Chondrocyte (in vitro differentiated cells): ENCODE measurements around the gene RAC2. TPM values are rescaled to one million over a fixed set of nuclear protein-coding genes. Genes with fewer than 3 reads are reported as not detected.

ENCODE experiments used
- DNase-seq: peaks from one replicate; pipeline ENCODE4 v3.0.0; 2021; ENCODE audit warnings: mixed read lengths, low spot score
- H3K27ac Mint-ChIP-seq: one replicate; pipeline ENCODE4 v1.8.0; 2021; ENCODE audit warnings: mild to moderate bottlenecking, moderate library complexity, mixed read lengths; ENCODE audit not compliant: unreplicated experiment
- H3K27me3 Mint-ChIP-seq: 2 replicates; pipeline ENCODE4 v1.8.0; 2021; ENCODE audit warnings: low read depth, mixed read lengths
- H3K36me3 Mint-ChIP-seq: 2 replicates; pipeline ENCODE4 v1.8.0; 2021; ENCODE audit warnings: low read depth, mixed read lengths
- H3K4me1 Mint-ChIP-seq: 2 replicates; pipeline ENCODE4 v1.8.0; 2021; ENCODE audit warnings: low read depth, mild to moderate bottlenecking, mixed read lengths
- H3K4me3 Mint-ChIP-seq: one replicate; pipeline ENCODE4 v1.8.0; 2021; ENCODE audit warnings: mild to moderate bottlenecking, moderate library complexity, mixed read lengths; ENCODE audit not compliant: unreplicated experiment
- H3K9me3 Mint-ChIP-seq: 2 replicates; pipeline ENCODE4 v1.8.0; 2021; ENCODE audit warnings: low read depth, mixed read lengths
- total RNA-seq: library from RNA; stranded (reverse); gene quantifications from 3 replicates; pipeline ENCODE4 v1.2.1, GENCODE V29; 2021
- TF ChIP-seq, protein P1 (sequence below): fragments of 200-600 bp; sonication (generic); IDR thresholded peaks from 2 replicates; pipeline ENCODE4 v1.5.0; 2021; ENCODE audit warnings: antibody characterized with exemption, mild to moderate bottlenecking, moderate library complexity

Gene RAC2
- total RNA-seq, 1 donor from 2014 or later: 0.20 TPM

DNA sequence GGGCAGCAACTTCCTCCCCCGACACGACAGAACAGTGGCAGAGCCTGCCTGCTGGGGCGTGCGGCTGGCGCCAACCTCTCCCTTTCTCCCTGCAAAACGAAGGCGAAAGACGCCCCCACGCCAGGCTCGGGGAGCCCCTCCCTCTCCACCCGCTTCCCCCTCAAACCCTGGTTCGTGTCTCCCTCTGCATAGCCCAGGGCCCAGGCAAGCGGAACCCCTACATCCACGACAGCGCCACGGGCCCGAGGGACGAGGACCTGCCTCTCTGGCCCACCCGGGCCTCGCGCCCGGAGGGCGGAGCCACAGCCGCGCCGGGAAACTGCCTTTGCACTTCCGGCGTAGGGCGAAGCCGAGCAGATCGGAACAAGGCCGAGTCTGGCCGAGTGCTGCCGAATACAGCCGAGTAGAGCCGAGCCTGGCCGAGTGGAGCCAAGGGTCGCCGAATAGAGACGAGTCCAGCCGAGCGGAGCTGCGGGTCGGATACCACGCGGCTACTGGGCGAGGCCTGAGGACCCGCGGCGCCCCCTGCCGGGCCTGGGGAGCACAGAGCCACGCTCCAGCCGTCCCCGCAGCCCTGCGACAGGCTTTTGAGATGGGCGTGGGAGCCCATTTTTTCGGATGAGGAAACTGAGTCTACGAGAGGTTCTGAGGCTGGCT lies 44.8 kb downstream of the RAC2 start:
- H3K9me3 Mint-ChIP-seq: no peaks in the 10 kb centered on the region
- H3K4me1 Mint-ChIP-seq: peaks cover 17% of the 10 kb centered on the region
- H3K27ac Mint-ChIP-seq: peak overlapping the region; percentile 92
- H3K27me3 Mint-ChIP-seq: no peaks in the 10 kb centered on the region
- H3K4me3 Mint-ChIP-seq: peak overlapping the region; percentile 80
- H3K36me3 Mint-ChIP-seq: no peaks in the 10 kb centered on the region
- TF ChIP-seq, protein P1, sequence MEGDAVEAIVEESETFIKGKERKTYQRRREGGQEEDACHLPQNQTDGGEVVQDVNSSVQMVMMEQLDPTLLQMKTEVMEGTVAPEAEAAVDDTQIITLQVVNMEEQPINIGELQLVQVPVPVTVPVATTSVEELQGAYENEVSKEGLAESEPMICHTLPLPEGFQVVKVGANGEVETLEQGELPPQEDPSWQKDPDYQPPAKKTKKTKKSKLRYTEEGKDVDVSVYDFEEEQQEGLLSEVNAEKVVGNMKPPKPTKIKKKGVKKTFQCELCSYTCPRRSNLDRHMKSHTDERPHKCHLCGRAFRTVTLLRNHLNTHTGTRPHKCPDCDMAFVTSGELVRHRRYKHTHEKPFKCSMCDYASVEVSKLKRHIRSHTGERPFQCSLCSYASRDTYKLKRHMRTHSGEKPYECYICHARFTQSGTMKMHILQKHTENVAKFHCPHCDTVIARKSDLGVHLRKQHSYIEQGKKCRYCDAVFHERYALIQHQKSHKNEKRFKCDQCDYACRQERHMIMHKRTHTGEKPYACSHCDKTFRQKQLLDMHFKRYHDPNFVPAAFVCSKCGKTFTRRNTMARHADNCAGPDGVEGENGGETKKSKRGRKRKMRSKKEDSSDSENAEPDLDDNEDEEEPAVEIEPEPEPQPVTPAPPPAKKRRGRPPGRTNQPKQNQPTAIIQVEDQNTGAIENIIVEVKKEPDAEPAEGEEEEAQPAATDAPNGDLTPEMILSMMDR: peak; percentile 95
- peak; percentile 99 for DNase-seq

DNA sequence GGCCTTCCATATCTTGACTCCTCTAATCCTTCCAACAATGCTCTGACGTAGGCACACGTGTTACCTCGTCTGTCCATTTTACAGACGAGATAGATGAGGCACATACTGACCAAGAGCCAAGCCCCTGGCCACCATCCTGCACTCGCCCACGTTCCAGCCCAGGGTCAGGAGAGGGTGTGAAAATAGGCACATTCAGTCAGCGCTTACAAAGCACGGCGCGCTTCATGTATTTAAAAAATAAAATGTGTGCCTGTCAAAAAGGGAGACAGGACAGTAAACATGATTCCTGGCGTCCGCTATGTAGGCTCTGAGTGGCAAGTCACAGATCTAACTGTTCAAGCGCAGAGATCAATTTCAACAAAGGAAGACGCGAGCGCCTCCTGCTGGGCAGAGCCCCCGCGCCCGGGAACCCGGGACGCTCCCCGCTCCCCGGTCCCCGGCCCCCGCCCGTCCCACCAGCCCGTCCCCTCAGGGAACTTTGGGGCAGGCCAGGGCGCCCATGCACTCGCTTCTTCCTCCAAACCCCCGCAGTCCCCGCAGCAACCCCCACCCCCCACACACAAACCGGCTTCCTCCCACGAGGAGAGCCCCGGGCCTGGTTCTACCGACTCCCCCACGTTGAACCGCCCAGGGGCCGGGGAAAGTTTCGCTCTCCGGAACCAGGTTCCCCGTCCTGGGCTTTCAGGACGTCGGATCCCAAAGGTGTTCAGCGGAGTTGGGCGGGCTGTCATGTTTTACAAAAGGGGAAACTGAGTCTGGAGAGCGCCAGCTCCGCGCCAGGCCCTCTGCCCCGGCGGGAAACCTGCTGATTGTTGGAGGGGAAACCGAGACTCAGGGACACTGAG lies 45.6 kb downstream of the RAC2 start:
- Mint-ChIP-seq H3K4me3 (peak overlapping the region; percentile 80), H3K9me3 (no peaks in the 10 kb centered on the region), H3K36me3 (no peaks in the 10 kb centered on the region), H3K4me1 (peaks cover 17% of the 10 kb centered on the region), H3K27me3 (no peaks in the 10 kb centered on the region), H3K27ac (peak overlapping the region; percentile 92)
- DNase-seq: peak; percentile 59
- TF ChIP-seq, protein P1: peak; percentile 99

DNA sequence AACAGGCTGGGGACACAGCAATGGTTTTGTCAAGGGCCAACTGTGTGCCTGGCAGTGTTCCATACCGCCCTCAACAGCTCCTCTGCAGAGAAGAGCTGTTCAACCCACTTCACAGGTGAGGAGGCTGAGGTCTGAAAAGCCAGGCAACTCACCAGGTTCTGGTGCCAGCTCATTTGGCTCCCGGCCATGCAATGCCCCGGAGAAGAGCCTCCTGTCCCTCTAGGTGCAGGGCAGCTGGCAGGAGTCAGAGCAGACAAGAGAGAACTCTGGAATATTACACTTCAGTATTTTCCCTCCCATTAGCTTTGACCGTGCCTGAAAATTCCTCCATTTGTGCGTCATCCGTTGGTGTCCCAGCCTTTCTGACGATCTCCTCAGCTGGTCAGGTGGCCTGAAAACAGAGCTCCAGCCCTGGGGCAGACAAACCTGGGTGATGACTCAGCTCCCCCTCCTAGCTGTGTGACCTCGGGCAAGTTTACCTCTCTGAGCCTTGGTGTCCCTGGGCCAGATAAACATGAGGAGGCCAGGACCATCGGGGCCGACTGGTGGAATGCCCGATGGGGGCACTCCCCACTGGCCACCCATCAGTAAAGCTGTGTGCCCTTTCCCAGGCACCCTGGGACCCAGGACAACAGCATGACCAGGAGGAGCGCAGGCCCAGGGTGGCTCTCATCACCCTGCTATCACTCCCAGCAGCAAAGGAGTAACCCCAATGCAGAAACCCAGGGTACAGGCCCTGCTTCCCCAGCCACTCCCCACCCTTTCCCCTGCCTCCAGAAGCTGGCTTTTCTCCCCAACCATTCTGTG lies 46.4 kb downstream of the RAC2 start:
- Mint-ChIP-seq H3K36me3 (no peaks in the 10 kb centered on the region), H3K27me3 (no peaks in the 10 kb centered on the region), H3K27ac (peak overlapping the region; percentile 92), H3K4me1 (peaks cover 17% of the 10 kb centered on the region), H3K9me3 (no peaks in the 10 kb centered on the region), H3K4me3 (peak overlapping the region; percentile 80)
- TF ChIP-seq, protein P1: no peak
- DNase-seq: peak; percentile 59

DNA sequence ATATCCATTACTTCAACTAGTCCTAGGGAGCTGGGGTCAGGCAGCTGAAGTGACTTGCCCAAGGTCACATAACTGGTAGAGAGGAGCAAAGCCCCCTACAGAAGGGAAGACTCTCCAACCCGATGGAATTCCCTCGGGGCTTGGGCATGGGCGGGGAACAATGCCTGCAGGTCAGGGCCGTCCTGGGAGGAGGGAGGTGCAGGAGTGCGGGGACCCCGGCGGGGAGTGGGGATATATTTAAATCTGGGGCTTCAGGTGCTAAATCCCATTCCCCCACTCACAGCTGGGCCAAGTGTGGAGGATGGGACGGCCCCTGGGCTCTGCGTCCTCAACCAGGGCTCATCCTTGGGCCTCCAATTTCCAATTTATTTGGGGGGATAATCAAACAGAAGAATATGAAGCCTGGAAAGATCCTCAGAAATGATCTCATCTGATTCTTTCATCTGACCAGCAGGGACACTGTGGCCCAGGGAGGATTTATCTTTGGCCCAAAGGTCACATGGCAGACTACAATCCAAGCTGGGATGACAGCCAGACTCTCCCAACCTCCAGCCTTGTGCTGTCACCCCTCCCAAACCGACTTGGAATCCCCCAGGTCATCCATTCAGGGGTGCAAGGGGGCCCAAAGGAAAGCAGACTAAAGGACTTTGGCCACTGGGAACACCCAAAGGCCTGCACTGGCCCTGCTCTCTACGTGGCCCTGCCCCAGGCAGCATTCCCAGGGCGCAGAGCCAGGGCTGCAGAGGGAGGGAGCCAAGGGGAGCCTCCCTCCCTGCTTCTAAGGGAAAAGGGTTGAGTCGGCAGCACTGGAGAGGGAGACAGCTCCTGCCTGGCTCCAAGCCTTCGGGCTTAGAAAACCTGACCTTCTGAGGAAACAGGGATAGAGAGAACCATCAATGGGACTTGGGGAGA lies 47.3 kb downstream of the RAC2 start:
- TF ChIP-seq, protein P1: no peak

More for the DNA sequence above, 47.3 kb downstream of the RAC2 start:
- DNase-seq: peak; percentile 66
- Mint-ChIP-seq H3K9me3 (no peaks in the 10 kb centered on the region), H3K27ac (peak overlapping the region; percentile 22), H3K36me3 (no peaks in the 10 kb centered on the region), H3K27me3 (no peaks in the 10 kb centered on the region), H3K4me1 (peaks cover 17% of the 10 kb centered on the region), H3K4me3 (no peak overlapping the region)
